MM.1S (cell line): ENCODE results near the gene MPPED1.

Experiments
- CTCF ChIP-seq: fragments of 300-600 bp; sonication (generic); IDR thresholded peaks from 2 replicates; pipeline ENCODE4 v1.5.1; 2016; ENCODE audit warnings: antibody characterized with exemption, low read length, mixed read lengths
- EZH2 ChIP-seq: fragments of 300-600 bp; sonication (generic); optimal IDR thresholded peaks from 2 replicates; pipeline ENCODE3; 2017; ENCODE audit warnings: low read depth, mild to moderate bottlenecking, antibody characterized with exemption, low read length, mixed read lengths
- EZH2phosphoT487 ChIP-seq: fragments of 300-600 bp; sonication (generic); IDR thresholded peaks from 2 replicates; pipeline ENCODE4 v1.6.1; 2018; ENCODE audit warnings: antibody characterized with exemption, low read length

GRCh38 chr22:43446916-43447315 is 35.1 kb downstream of the MPPED1 start:
- no peak for TF ChIP-seq CTCF
- no peak for TF ChIP-seq EZH2
- no peak for TF ChIP-seq EZH2phosphoT487
